AG04450 (cell line): ENCODE data around the gene MS4A12. TPM values are rescaled to one million over a fixed set of nuclear protein-coding genes. Genes with fewer than 3 reads are reported as not detected.

Experiments used
- CTCF ChIA-PET: fragments of 300-600, 350-600 bp; formaldehyde crosslinking; extraction: SDS; loops from one replicate; lab custom pipeline; 2022; ENCODE audit warnings: antibody characterized with exemption, inconsistent platforms; lab: Charles Lee
- POLR2A ChIA-PET: fragments of 350-600 bp; formaldehyde crosslinking; extraction: SDS; loops from one replicate; lab custom pipeline; 2021; ENCODE audit warnings: antibody characterized with exemption, inconsistent platforms; lab: Yijun Ruan, JAX
- DNase-seq: peaks from one replicate; pipeline ENCODE4 v3.0.0-alpha.2; 2011; ENCODE audit warnings: low read depth, low spot score
- H3K27ac ChIP-seq: one replicate; pipeline ENCODE4 v1.5.1; 2012; ENCODE audit warnings: low read depth, low read length, control low read depth
- H3K27me3 ChIP-seq: one replicate; pipeline ENCODE4 v1.6.0; 2012; ENCODE audit warnings: low read length; ENCODE audit not compliant: control insufficient read depth, insufficient read depth
- H3K4me3 ChIP-seq: 2 replicates; pipeline ENCODE4 v1.5.1; 2011; ENCODE audit warnings: mild to moderate bottlenecking, low read depth, low read length, control low read depth
- H3K9me3 ChIP-seq: 2 replicates; pipeline ENCODE4 v1.5.1; 2012; ENCODE audit warnings: low read length; ENCODE audit not compliant: control insufficient read depth, insufficient read depth
- CTCF ChIP-seq: IDR thresholded peaks from 2 replicates; pipeline ENCODE4 v1.5.1; 2011; ENCODE audit warnings: low read depth, low read length, control low read depth, inconsistent platforms
- polyA plus RNA-seq: library from polyadenylated mRNA; depleted of rRNA; stranded (reverse); fragments of >200 nt; gene quantifications from 2 replicates; pipeline ENCODE4 v1.2.3, GENCODE V29; 2011

Gene MS4A12
- polyA plus RNA-seq, 1 experiment = not detected

- H3K27me3 ChIP-seq = no peaks in the 10 kb centered on the region
- H3K9me3 ChIP-seq = peaks cover 4% of the 10 kb centered on the region; the same call in 1 of the 2 replicates
- TF ChIP-seq CTCF = no peak
- ChIA-PET POLR2A (no interaction called here), CTCF (no interaction called here)
- H3K27ac ChIP-seq = no peak overlapping the region
- no peak for DNase-seq
- no peak overlapping the region for H3K4me3 ChIP-seq
Measured at GRCh38 chr11:60477035-60477445, 15.5 kb upstream of the MS4A12 start.

GRCh38 chr11:60482361-60482760 is 10.2 kb upstream of the MS4A12 start:
- no peak for DNase-seq
- ChIA-PET POLR2A (no interaction called here), CTCF (no interaction called here)
- Histone ChIP-seq H3K4me3 (no peak overlapping the region), H3K27ac (no peak overlapping the region), H3K27me3 (no peaks in the 10 kb centered on the region), H3K9me3 (no peaks in the 10 kb centered on the region; the same call in none of the 2 replicates)
- no peak for TF ChIP-seq CTCF

- TF ChIP-seq CTCF = no peak
- no peaks in the 10 kb centered on the region for H3K27me3 ChIP-seq
- peaks cover 4% of the 10 kb centered on the region for H3K9me3 ChIP-seq
- no peak for DNase-seq
- no peak overlapping the region for H3K4me3 ChIP-seq
- POLR2A ChIA-PET = no interaction called here
- CTCF ChIA-PET = no interaction called here
- H3K27ac ChIP-seq = no peak overlapping the region
Measured at GRCh38 chr11:60485987-60486386, 6.6 kb upstream of the MS4A12 start.

- POLR2A ChIA-PET = no interaction called here
- no peak overlapping the region for H3K4me3 ChIP-seq
- no peak overlapping the region for H3K27ac ChIP-seq
- no peak for TF ChIP-seq CTCF
- CTCF ChIA-PET = no interaction called here
- DNase-seq = no peak
- H3K27me3 ChIP-seq = no peaks in the 10 kb centered on the region
- peaks cover 13% of the 10 kb centered on the region for H3K9me3 ChIP-seq
Measured at GRCh38 chr11:60493454-60493853, 876 bp downstream of the MS4A12 start.

GRCh38 chr11:60498399-60498798 is 5.8 kb downstream of the MS4A12 start:
- H3K9me3 ChIP-seq = peaks cover 10% of the 10 kb centered on the region
- POLR2A ChIA-PET = no interaction called here
- no peak for TF ChIP-seq CTCF
- DNase-seq = no peak
- CTCF ChIA-PET = no interaction called here
- H3K27ac ChIP-seq = no peak overlapping the region
- no peak overlapping the region for H3K4me3 ChIP-seq
- H3K27me3 ChIP-seq = no peaks in the 10 kb centered on the region
